GM13976 (cell line): ENCODE measurements around the gene TRIM5.
"Not testable (repeated sequence)": the region's sequence is repeated elsewhere in the genome, so short reads cannot be mapped to it uniquely, and the experiment has no call there.

Experiments
- DNase-seq: peaks from one replicate; pipeline ENCODE4 v3.0.0; 2012; ENCODE audit warnings: low spot score
- CTCF ChIP-seq: IDR thresholded peaks from 2 replicates; pipeline ENCODE4 v1.5.1; 2012; ENCODE audit warnings: borderline replicate concordance, mild to moderate bottlenecking; ENCODE audit not compliant: insufficient read depth; ENCODE audit errors: extremely low read depth, missing control alignments, control extremely low read depth
- in situ Hi-C: fragments of 300-500 bp; cut with MboI; formaldehyde crosslinking; loops from one replicate; pipeline ENCODE4 v1.12.0; 2022; ENCODE audit warnings: low sequenced_read_pairs, mixed read lengths, inconsistent platforms; ENCODE audit not compliant: unreplicated experiment

TRIM5 gene

GRCh38 chr11:5684646-5685362 lies at the start of gene TRIM5:
Gene TRIM5, minus strand, starts transcription at chr11:5685074. Its CDS starts 4,897 bp downstream, at chr11:5680177.
- peak; percentile 60 for TF ChIP-seq CTCF
- in situ Hi-C loops: no loop called here
- peak; percentile 87 for DNase-seq

GRCh38 chr11:5727691-5728090 lies 42.8 kb upstream of the TRIM5 start:
- in situ Hi-C loops: no loop called here
- no peak for DNase-seq
- no peak for TF ChIP-seq CTCF

GRCh38 chr11:5726351-5726750 lies 41.5 kb upstream of the TRIM5 start:
- DNase-seq: no peak
- in situ Hi-C loops: no loop called here

GRCh38 chr11:5722622-5723021 lies 37.7 kb upstream of the TRIM5 start:
- no peak for TF ChIP-seq CTCF
- in situ Hi-C loops: no loop called here

More at GRCh38 chr11:5726351-5726750, 41.5 kb upstream of the TRIM5 start:
- no peak for TF ChIP-seq CTCF

GRCh38 chr11:5719703-5720495 lies 35.0 kb upstream of the TRIM5 start:
- no peak for TF ChIP-seq CTCF
- in situ Hi-C loops: no loop called here
- DNase-seq: no peak

More at GRCh38 chr11:5722622-5723021, 37.7 kb upstream of the TRIM5 start:
- DNase-seq: no peak

- DNase-seq, in situ Hi-C loops: not testable (repeated sequence)
These were observed 31.6 kb upstream of the TRIM5 start for GRCh38 chr11:5716518-5716917.

GRCh38 chr11:5713695-5714094 lies 28.8 kb upstream of the TRIM5 start:
- in situ Hi-C loops: no loop called here
- TF ChIP-seq CTCF: no peak
- no peak for DNase-seq
